NCI-H128 (cell line): ENCODE measurements around the gene CIROP.

Experiments
- DNase-seq: peaks from one replicate; lab custom pipeline; 2025; ENCODE audit not compliant: unreplicated experiment; lab: John Stamatoyannopoulos, UW

CIROP gene

DNA sequence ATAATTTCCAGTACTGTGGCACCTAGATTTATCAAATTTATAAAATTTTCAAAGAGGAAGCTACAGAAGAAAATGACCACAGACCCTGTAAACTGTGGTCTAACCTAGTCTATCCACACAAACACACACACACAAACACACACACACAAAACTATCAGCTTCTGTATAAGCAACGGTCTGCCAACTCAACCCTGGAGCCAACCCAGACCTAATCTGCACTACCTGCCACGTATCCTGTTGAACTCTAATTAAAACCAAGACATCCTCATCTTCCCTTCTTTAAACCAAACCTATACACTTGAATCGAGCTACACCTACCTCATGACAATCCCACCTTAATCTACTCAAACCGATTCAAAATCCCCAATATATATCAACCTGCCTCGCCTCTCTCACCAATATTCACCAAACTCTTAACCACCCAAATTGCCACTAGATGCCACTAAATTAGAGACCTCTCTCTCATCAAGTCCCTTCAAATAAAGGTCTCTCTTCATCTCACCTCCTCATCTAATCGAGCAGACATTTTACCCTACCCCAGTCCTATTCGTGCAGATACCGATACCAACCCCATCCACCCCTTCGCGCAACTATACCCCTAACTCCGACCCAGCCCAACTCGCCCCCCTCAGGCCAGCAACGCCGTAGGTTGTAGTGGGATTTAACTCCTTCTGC, 10.7 kb downstream of the CIROP start:
- DNase-seq = no peak

DNA sequence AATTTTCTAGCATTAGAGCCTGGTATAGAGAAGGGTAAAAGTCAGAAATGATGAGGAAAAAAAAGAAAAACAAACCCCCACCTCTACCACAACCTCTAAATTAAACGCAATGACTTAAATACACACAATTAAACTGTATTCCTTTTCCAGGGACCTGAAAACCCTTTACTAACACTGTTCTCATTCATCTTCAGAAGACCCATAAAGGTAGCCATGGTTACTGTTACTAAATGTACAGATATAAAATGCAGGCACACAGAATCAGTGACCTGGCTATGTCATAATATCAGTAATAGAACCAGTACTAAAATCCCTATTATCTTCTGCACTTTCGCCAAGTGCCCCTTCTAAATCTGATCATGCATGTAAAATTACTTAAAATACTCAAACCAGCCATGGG, 11.3 kb downstream of the CIROP start:
- no peak for DNase-seq

DNA sequence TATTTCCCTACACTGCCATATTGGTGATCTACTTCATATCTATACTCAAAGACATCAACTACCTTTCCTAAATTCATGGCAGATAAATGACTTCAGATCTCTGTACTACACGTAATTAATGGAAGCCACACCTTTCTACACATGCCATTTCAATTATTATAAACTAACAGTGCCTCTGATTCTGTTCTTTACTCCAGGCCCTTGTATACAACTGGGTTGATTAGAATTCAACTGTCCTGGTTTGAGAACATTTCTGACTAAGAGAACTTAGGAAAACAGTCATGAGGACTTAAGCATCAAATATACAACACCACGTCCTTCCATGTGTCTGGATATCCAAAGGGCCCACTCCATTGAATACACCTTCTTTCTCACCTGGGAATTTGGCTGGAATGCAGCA, 11.7 kb downstream of the CIROP start:
- DNase-seq = no peak

DNA sequence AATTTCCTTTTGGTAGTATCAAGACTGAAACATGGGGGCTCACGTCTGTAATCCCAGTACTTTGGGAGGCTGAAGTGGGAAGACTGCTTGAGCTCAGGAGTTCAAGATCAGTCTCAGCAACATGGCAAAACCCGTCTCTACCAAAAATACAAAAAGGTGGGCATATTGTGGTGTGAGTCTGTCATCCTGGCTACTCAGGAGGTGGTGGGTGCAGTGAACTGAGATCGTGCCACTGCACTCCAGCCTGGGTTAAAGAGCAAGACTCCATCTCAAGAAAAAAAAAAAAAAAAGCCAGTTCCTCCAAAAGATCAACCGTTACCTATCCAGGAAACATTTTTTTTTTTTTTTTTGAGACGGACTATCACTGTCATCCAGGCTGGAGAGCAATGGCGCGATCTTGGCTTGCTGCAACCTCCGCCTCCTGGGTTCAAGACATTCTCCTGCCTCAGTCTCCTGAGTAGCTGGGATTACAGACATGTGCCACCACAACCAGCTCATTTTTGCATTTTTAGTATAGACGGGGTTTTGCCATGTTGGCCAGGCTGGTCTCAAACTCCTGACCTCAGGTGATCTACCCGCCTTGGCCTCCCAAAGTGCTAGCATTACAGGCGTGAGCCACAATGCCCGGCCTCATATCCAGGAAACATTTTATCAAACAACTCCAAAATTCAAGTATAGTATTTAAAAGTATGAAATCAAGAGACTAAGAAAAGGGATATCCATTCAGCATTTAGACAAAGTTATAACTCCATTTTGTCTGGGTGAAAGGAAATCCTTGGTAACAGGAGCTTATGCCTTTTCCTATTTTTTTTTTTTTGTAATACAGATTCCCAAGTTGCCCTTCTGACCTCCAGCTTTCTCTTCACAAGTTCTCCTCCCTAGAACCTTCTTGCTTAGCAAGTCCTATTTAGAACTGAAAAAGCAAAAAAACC, 13.2 kb downstream of the CIROP start:
- DNase-seq = no peak

DNA sequence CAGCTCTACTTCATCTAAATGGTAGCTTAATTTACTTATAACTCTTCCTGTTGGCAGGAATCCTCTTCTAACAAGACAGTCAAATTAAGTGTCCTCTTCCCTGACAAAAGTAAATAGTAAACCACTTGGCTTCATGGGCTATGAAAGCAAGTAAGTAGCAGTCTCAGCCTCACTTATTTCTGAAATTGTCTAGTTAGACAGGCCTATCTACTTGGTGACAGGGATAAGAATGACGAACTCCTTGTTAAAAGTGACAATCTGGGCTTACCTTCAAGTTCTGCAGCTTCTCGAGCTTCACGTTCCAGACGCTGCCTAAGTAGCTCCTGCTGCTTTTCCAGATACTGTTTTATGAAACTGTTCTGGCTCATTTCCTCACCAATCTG, 14.5 kb downstream of the CIROP start:
- DNase-seq = no peak

DNA sequence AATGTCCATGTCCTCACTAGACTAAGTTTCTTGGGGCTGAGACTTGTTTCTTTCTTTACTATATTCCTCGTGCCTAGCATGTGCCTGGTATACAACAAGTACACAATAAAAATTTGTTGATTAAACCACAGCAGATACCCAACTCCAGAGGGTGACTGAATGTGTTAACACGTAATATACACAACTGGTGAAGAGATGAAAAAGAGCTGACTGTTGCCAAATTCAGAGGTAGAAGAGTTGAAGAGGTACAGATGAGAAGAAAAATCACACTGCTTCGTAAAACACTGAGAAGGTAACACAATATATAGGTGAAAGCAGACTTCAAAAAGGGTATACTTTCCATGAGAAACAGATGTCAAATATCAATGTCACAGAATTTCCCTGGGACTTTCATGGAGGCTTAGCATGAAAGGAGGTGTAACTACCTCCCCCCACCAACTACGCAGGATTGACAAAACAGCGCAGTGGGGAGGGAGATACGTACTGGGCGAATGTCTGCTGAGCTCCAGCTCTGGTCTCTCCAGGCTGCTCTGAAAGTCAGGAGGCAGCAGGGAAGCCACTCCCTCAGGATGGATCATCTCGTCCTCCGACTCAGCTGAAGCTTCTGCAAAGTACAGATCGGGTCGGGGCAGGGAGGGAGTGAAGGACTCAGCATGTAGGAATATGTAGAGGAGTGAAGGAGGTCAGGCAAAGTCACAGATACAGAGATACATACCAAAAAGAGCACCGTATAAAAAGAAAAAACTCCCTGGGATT, 15.1 kb downstream of the CIROP start:
- no peak for DNase-seq

DNA sequence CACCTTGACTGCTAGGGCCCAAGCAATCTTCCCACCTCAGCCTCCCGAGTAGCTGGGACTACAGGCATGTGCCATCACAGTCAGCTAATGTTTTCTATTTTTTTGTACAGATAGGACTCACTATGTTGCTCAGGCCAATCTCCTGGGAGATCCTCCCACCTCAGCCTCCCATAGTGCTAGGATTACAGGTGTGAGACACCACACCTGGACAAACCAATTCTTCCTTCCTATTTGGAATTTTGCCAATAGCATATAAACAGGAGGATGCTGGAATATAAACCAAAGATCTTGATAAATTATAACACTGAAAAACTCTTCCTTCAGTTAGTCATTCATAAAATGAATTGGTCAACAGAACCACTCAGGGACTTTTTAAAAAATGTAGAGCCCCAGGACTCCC, 18.2 kb downstream of the CIROP start:
- no peak for DNase-seq

DNA sequence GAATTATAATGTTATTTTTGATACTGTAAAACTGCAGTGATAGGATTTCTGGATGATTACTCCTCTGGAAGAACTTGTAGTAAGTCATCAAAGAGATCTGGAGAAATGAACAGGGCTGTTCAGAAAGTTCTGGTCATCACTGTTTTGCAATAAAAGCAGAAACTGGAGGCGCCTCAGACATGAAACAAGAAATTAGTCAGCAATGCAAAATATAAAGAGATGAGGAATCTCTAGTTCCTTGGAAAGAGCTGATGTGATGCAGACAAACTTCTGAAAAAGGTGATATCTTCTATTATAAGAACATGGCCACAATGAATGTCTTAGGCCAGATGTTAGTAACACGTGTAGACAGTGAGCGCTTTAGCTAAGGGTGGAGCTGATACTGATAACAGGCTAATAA, 19.3 kb downstream of the CIROP start:
- no peak for DNase-seq

DNA sequence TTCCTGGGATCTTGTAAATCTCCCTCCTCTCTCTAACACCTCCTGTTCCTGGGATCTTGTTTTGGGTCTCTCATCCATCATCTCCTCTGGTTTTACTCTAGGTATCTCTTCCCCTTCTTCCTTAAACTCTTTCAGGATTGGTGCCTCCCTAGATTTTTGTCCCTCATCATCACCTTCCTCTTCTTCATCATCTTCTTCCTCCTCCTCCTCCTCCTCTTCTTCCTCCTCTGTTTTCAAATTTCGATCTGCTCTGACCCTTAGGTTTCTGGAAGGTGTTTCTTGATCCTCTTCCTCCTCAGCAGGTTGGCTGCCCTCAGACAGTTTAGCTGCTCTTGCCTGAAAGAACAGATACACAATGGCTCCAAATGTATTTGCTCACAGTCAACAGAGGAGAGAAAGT, 24.3 kb downstream of the CIROP start:
- no peak for DNase-seq

DNA sequence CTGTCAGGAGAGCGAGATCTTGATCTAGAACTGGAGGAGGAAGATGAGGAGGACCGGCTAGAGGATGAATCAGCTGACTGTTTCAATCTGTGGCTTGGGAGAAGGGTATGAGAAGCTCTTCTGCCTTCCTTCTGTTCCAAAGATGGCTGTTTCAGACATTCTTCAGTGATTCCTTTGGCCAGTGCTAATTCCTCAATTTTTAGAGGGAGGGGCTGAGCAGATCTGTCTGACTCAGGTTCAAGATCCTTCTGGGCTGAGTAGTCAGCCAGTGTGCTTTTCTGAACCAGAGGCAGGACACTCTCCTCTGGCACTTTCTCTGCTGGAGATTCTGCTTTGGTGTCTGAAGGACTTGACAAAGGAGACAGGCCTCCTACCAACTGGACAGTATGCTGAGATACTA, 25.1 kb downstream of the CIROP start:
- no peak for DNase-seq

DNA sequence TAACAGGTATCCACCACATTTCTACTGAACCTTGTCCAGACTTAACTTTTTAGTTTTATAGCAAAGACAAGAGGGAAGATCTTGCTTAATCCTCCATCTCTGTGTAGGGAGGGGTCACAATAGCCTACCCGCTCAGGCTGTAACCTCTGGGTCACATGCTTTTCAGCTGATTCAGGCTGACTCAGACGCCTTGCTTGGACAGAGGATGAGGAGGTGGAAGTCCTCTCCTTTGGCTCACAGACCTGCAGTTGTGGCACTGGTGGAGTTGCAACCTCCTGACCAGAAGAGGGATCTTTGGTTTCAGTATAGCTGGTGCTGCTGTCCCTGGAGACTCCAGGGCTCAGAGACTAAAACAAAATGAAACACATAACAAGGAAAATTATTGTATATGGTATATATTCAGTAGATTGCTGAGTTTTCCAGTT, 26.1 kb downstream of the CIROP start:
- DNase-seq = no peak

DNA sequence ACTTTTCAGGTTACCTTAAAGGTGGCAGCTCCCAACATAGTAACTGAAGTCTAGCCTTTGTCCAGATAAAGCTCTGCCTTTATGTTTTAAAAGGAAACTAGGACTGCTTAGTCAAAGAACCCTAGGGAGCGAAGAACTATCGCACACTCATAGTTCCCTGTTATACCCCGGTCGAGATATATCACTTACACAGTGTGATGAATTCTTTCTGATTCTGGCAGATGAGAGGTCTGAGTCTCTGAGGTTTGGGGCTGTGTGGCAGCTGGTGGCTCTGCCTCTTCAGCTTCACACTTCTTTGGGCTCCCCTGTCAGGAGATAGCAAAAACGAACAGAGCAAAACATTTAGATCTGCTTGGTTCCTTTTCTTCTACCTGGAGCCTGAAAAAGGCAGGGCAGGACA, 26.8 kb downstream of the CIROP start:
- DNase-seq = no peak

DNA sequence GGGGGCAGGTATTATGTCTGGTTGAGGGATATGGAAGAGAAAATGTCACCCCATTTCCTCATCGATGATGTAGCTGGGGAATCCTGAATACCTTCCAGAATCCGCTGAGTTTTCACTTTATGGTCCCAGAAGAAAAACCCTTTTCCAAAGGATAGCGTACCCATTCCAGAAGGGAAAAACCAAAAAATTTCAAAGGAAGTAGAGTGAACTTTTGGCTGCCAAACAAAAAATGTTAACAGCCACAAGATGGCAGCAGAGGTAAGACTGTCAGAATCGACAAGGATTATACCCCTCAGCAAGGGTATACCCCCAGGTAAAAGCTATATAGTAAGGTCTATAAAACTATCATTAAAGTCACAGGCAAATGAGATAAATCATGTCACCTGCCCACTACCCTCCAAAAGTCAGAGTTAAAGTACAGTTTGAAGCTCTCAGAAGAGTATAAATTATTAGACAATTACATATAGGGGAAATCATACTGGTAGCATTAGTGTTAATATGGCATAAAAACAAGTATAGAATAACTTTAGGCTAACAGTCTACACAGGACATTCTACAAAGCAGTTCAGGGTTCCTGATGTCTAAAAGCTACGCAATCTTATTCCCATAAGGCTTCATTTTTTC, 27.9 kb downstream of the CIROP start:
- DNase-seq = no peak

DNA sequence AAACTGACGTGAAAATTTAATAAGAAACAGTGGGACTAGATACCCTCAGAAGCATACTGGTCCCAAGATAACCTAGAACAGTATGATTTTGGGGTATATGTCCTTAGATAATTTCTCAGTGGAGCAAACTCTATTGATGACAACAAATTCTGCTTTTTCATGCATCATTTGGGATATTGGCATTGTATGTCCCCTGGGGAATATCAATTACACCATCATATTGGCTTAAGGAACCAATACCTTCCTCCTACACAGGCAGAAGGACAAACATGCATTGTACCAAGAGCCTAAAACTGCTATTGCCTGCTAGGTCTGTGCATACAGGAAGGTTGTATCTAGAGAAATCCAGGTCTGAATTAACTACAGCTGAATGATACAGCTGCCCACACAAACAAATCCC, 29.9 kb downstream of the CIROP start:
- DNase-seq = no peak

DNA sequence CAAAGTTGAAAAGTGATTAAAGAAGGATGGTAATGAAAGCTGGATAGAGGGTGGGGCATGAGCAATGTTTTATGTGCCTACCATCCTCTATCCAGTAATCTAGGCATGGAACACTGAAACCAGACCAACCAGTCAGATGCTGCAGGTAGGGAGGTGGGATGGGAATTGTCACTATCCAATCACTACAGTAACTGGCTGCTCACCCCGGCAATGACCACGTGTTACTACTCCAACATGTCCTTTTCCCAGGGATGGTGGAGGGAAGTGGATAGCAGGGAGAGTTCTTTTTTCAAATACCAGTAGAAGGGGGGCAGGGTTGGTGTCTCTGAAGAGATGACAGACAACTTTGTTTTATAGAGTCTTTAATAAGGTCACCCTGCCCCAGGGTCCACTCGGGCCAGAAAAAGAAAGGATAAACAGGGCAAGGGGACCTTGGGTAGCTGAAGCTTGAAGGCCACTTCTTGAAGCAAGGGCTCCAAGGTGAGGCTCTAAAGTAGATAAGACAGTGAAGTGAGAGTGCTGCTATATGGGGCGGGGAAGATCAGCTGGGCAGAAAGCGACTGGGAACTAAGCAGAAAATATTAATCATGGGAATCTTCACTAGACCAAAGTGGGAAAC, 32.8 kb downstream of the CIROP start:
- DNase-seq = no peak

DNA sequence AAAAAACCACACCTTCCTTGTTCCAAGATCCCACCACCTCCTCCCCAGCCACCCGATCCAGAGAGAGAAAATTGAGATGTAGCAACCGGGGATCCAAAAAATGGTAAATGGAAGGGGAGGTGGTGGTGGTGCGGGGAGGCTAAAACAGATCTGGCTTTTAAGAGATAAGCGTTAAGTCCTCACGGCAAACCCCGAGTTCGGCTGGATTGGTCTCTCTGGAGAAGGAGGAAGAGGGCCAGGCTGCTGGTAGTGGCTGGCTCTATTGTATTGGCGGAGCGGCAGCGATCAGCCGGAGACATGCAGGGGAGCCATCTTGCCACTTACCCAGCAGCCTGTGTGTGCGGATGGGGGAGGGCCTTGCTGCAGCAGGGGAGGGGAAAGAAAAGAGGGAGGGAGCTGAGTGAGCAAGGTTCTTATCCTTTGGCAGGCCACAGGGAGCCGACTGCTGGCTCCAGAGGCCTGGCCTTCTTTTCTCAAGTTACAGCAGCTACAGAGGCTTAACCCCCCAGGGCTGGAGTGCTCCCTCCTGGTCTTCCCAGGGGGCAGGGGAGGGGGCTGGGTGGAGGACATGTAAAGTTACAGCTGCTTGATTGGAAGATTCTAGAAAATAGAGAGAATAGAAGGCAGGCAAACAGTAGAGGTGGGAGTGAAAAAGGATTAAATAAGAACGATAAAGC, 33.4 kb downstream of the CIROP start:
- no peak for DNase-seq

DNA sequence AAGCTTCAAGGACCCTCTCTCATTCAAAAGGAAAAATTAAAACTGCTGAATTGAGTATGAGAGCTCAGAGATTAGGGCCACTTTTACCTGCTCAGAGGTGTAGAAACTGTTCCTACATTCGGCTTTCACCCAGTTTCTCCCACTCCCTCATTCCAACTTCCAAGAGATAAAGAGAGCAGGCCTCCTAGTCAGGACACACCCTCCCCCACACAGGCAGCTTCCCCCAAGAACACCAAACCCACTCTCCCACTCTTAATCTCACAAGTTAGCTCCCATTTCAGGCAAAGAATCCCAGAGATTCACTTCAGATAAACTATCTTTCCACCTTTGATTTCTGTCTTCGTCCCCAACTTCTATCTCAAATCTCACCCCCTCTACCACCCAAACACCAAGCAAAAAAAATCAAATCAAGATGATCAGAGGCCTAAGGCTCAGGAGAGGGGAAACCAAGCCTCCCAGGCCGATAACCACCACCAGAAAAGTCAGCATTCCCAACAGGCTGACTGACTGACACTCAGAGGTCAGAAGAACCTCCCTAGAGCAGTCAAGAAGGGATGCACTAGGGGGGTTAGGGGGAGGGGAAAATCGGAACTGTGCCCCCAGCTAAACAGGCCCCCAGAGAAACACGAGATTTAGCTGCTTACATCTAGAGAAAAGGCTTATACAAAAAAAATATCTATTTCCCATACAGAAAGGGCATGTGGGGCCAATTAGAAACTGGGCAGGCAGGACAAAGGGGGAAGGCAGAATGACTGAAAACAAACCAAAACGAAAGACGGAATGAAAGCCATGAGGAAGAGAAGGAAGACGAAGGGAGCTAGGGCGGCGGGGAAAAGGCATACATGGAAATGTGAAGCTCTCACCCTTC, 34.3 kb downstream of the CIROP start:
- no peak for DNase-seq

DNA sequence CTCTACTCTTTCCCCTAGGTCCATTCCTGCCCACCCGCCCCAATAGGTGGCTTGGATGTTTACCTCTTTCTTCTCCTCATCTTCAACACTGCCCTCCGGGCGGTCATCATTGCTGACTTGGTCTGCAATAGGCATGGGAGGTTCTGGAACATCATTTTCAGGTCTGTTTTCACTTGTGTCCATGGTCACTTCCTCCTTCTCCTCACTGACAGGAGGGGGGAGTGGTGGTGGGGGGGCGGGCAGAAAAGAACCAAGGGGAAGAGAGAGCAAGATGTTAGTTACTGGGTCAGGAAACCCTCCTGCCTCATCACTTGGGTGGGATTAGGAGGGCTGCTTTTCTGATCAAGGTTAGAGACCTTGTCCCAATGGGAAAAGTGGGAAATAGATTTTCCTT, 35.4 kb downstream of the CIROP start:
- no peak for DNase-seq

DNA sequence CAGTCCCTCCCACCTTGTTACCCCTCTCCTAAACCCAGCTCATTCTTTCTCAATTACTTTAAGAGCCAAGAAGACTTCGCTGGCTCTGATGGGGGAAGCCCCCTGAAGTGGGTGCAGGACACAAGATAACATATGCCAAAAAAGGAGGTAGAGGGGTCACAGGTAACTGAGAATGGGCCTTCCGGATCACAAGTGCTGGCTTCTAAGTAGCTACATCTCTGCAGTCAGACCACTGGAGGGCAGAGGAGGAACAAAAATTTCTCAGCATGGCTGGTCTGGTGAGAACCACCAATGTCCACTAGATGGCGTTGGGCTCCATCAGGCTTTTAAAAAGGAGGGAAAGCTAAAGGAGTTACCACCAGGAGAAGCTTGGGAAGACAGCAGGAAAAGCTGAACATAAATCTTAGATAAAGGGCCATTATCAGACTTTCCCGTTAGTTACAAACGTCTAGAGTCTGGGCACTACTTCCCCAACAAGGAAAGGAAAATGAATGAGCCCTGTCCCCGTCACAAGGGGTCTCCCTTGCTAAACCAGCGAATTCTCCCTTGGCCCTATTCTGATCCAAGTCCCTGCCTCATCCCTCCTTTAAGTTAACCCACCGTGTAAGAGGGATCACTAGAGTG, 35.9 kb downstream of the CIROP start:
- no peak for DNase-seq
